ENCODE results near the gene ATAD3C.

Gene ATAD3C

DNA sequence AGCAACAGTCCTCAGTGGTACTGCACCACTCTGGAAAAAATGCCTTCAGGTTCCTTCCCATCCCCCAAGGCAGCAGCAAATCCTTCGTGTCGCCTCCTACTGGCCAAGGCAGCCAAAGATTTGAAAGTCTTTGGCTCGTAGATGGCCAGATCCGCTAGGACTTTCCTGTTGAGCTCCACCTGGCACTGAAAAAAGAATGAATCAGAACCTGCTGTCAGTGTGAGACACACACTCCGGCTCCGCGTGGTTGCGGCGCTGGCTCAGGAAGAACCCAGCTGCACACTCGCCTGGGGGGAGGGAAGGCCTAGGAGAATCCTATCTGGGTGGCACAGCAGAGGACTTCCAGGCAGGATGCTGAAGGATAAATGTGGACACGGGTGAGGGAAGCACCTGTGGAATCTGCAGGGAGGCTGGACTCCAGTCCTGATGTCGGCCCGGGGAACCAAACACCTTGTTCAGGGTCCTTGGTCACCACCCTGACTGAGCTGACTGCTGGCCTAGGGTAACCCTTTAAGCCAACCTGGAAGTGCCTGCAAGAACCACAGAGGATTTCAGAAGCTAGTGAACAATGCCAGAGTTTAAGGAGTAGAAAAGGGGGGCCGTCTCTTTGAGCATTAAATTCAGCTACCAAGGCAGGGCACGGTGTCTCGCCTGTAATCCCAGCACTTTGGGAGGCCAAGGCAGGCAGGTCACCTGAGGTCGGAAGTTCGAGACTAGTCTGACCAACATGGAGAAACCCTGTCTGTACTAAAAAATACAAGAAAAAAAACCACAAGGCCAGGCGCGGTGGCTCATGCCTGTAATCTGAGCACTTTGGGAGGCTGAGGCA, 47.2 kb upstream of the ATAD3C start:
- no peaks in the 10 kb centered on the region for H3K9me3 ChIP-seq (ENCODE audit: control insufficient read depth, insufficient read depth, low read depth, low read length)
- peaks cover 24 to 77% of the 10 kb centered on the region in 2 experiments; a peak in 2 of 3 replicates for H3K36me3 ChIP-seq (ENCODE audit: control insufficient read depth in 2 of 2, insufficient read depth in 1 of 2, low read length in 2 of 2)
- H3K4me3 ChIP-seq (ENCODE audit: low read depth, low read length), result no peak overlapping the region
- 0 out of 2 replicates have a peak overlapping the region, but pooled peaks have one; percentile 6 for H3K27ac ChIP-seq (ENCODE audit: extremely low read depth, low read depth, low read length)
- H3K4me1 ChIP-seq (ENCODE audit: control insufficient read depth, insufficient read depth, low read length), result no peaks in the 10 kb centered on the region
- CTCF ChIA-PET, result interaction anchor here (0.6 to 1.9 kb wide), 11 partner anchors 10 to 144 kb away, joined by 3 to 9 read pairs (median 3); no protein-coding TSS in a partner anchor
- POLR2A ChIA-PET, result interaction anchor here (0.8 to 2.5 kb wide), 6 partner anchors 13 to 134 kb away, joined by 3 to 7 read pairs (median 4); no protein-coding TSS in a partner anchor
- TF ChIP-seq ZNF629 (tag by site-specific recombination; IDR thresholded peaks at IDR 0.05) (no peak), ZXDB (tag by site-specific recombination; IDR thresholded peaks at IDR 0.05) (0 out of 2 replicates have a peak, but pooled peaks have one; percentile 25), HOXA7 (CRISPR knock-in tag; IDR thresholded peaks at IDR 0.05; ENCODE audit: borderline replicate concordance) (no peak), SCRT1 (tag by site-specific recombination; IDR thresholded peaks at IDR 0.05; ENCODE audit: borderline replicate concordance) (peak; percentile 96), ZNF37A (tag by site-specific recombination; IDR thresholded peaks at IDR 0.05) (no peak), ZSCAN30 (tag by site-specific recombination; IDR thresholded peaks at IDR 0.05) (0 out of 2 replicates have a peak, but pooled peaks have one; percentile 22), ZNF416 (tag by site-specific recombination; IDR thresholded peaks at IDR 0.05) (no peak), SP7 (tag by site-specific recombination; IDR thresholded peaks at IDR 0.05) (peak; percentile 45; the same call in 1 of the 2 replicates), ZNF624 (tag by site-specific recombination; IDR thresholded peaks at IDR 0.05) (no peak), ELK4 (IDR thresholded peaks at IDR 0.05; ENCODE audit: borderline replicate concordance, low read depth, low read length) (no peak), ZNF155 (tag by site-specific recombination; IDR thresholded peaks at IDR 0.05) (no peak), ZNF571 (tag by site-specific recombination; IDR thresholded peaks at IDR 0.05) (no peak), MZF1 (tag by site-specific recombination; IDR thresholded peaks at IDR 0.05; ENCODE audit: borderline replicate concordance) (no peak), YY2 (tag by site-specific recombination; IDR thresholded peaks at IDR 0.05) (no peak), GLIS1 (tag by site-specific recombination; IDR thresholded peaks at IDR 0.05) (no peak), ZNF335 (tag by site-specific recombination; conservative IDR thresholded peaks at IDR 0.05) (0 out of 2 replicates have a peak, but pooled peaks have one; percentile 10), ZFP41 (tag by site-specific recombination; IDR thresholded peaks at IDR 0.05; ENCODE audit: borderline replicate concordance) (no peak), SETDB1 (IDR thresholded peaks at IDR 0.05; ENCODE audit: insufficient read length, low read length) (no peak), ZNF518A (tag by site-specific recombination; conservative IDR thresholded peaks at IDR 0.05; ENCODE audit: low read depth) (no peak), ZNF530 (tag by site-specific recombination; IDR thresholded peaks at IDR 0.05; ENCODE audit: low read depth) (no peak)
- TF ChIP-seq, protein P1, sequence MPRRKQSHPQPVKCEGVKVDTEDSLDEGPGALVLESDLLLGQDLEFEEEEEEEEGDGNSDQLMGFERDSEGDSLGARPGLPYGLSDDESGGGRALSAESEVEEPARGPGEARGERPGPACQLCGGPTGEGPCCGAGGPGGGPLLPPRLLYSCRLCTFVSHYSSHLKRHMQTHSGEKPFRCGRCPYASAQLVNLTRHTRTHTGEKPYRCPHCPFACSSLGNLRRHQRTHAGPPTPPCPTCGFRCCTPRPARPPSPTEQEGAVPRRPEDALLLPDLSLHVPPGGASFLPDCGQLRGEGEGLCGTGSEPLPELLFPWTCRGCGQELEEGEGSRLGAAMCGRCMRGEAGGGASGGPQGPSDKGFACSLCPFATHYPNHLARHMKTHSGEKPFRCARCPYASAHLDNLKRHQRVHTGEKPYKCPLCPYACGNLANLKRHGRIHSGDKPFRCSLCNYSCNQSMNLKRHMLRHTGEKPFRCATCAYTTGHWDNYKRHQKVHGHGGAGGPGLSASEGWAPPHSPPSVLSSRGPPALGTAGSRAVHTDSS (tag by site-specific recombination; IDR thresholded peaks at IDR 0.05), result no peak
- TF ChIP-seq, protein P2, sequence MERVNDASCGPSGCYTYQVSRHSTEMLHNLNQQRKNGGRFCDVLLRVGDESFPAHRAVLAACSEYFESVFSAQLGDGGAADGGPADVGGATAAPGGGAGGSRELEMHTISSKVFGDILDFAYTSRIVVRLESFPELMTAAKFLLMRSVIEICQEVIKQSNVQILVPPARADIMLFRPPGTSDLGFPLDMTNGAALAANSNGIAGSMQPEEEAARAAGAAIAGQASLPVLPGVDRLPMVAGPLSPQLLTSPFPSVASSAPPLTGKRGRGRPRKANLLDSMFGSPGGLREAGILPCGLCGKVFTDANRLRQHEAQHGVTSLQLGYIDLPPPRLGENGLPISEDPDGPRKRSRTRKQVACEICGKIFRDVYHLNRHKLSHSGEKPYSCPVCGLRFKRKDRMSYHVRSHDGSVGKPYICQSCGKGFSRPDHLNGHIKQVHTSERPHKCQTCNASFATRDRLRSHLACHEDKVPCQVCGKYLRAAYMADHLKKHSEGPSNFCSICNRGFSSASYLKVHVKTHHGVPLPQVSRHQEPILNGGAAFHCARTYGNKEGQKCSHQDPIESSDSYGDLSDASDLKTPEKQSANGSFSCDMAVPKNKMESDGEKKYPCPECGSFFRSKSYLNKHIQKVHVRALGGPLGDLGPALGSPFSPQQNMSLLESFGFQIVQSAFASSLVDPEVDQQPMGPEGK (tag by site-specific recombination; IDR thresholded peaks at IDR 0.05), result no peak
- TF ChIP-seq, protein P3, sequence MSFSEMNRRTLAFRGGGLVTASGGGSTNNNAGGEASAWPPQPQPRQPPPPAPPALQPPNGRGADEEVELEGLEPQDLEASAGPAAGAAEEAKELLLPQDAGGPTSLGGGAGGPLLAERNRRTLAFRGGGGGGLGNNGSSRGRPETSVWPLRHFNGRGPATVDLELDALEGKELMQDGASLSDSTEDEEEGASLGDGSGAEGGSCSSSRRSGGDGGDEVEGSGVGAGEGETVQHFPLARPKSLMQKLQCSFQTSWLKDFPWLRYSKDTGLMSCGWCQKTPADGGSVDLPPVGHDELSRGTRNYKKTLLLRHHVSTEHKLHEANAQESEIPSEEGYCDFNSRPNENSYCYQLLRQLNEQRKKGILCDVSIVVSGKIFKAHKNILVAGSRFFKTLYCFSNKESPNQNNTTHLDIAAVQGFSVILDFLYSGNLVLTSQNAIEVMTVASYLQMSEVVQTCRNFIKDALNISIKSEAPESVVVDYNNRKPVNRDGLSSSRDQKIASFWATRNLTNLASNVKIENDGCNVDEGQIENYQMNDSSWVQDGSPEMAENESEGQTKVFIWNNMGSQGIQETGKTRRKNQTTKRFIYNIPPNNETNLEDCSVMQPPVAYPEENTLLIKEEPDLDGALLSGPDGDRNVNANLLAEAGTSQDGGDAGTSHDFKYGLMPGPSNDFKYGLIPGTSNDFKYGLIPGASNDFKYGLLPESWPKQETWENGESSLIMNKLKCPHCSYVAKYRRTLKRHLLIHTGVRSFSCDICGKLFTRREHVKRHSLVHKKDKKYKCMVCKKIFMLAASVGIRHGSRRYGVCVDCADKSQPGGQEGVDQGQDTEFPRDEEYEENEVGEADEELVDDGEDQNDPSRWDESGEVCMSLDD (tag by site-specific recombination; IDR thresholded peaks at IDR 0.05), result no peak

Measured in HEK293 (cell line).